CD4-positive, alpha-beta T cell (primary cell): ENCODE measurements around the gene CSTB. TPM values are rescaled to one million over a fixed set of nuclear protein-coding genes. Genes with fewer than 3 reads are reported as not detected.

Source experiments
- ATAC-seq: fragments of 200-7000 bp; cut with Tn5 transposase; one replicate; pipeline ENCODE4 v1.10.0; 2022; ENCODE audit warnings: mild to moderate bottlenecking; ENCODE audit not compliant: poor library complexity
- CTCF ChIA-PET: fragments of 350-600 bp; sonication (Branson Sonifier 250); formaldehyde crosslinking; loops from one replicate; lab custom pipeline; 2021; ENCODE audit warnings: antibody characterized with exemption, inconsistent platforms; lab: Charles Lee
- POLR2A ChIA-PET: fragments of 350-600 bp; sonication (Branson Sonifier 250); formaldehyde crosslinking; loops from one replicate; lab custom pipeline; 2021; ENCODE audit warnings: antibody characterized with exemption, inconsistent platforms; lab: Charles Lee
- DNase-seq, 14 experiments: peaks; one replicate each; pipeline ENCODE4 v3.0.0-alpha.2; 2013 to 2020; ENCODE audit warnings: mixed read lengths in 2 of 14
- H3K27ac ChIP-seq, 2 donors: one replicate each; pipeline versions ENCODE4 v1.5.1 to v1.7.0; 2013; ENCODE audit warnings: low read length in 2 of 2, low read depth in 1 of 2, mild to moderate bottlenecking in 1 of 2
- H3K27me3 ChIP-seq, 2 experiments: 1 replicate in 1 of 2; 2 replicates in 1 of 2; pipeline versions ENCODE4 v1.6.1 to v1.7.0; 2013; ENCODE audit warnings: low read length in 2 of 2, control low read depth in 1 of 2, mild to moderate bottlenecking in 1 of 2, moderate library complexity in 1 of 2; ENCODE audit not compliant: insufficient read depth in 2 of 2, control insufficient read depth in 1 of 2
- H3K36me3 ChIP-seq: one replicate; pipeline ENCODE4 v1.6.1; 2013; ENCODE audit warnings: low read length, control low read depth; ENCODE audit not compliant: insufficient read depth
- H3K4me1 ChIP-seq: one replicate; pipeline ENCODE4 v1.6.1; 2013; ENCODE audit warnings: low read length, control low read depth; ENCODE audit not compliant: insufficient read depth
- H3K4me3 ChIP-seq: one replicate; pipeline ENCODE4 v1.5.1; 2013; ENCODE audit warnings: mild to moderate bottlenecking, low read length, moderate library complexity
- H3K9me3 ChIP-seq, 2 experiments: 1 replicate in 1 of 2; 2 replicates in 1 of 2; pipeline versions ENCODE4 v1.6.1 to v1.7.0; 2013; ENCODE audit warnings: low read length in 2 of 2, mild to moderate bottlenecking in 2 of 2, control low read depth in 1 of 2, moderate library complexity in 1 of 2; ENCODE audit not compliant: control insufficient read depth in 1 of 2, insufficient read depth in 1 of 2
- H3K27ac Mint-ChIP-seq: one replicate; pipeline ENCODE4 v1.8.0; 2020; ENCODE audit warnings: mixed read lengths
- H3K27me3 Mint-ChIP-seq: one replicate; pipeline ENCODE4 v1.8.0; 2021; ENCODE audit warnings: mixed read lengths
- H3K36me3 Mint-ChIP-seq: one replicate; pipeline ENCODE4 v1.8.0; 2021; ENCODE audit warnings: low read depth, mixed read lengths
- H3K4me1 Mint-ChIP-seq: one replicate; pipeline ENCODE4 v1.8.0; 2021; ENCODE audit warnings: low read depth, mixed read lengths
- H3K4me3 Mint-ChIP-seq: one replicate; pipeline ENCODE4 v1.8.0; 2020; ENCODE audit warnings: mild to moderate bottlenecking, mixed read lengths
- H3K9me3 Mint-ChIP-seq: one replicate; pipeline ENCODE4 v1.8.0; 2020; ENCODE audit warnings: mixed read lengths
- CTCF ChIP-seq: fragments of 200-600 bp; IDR thresholded peaks from one replicate; pipeline ENCODE4 v1.8.0; 2022; ENCODE audit warnings: antibody characterized with exemption, mild to moderate bottlenecking
- intact Hi-C, 2 experiments: fragments of 100-400 bp; cut with DNase I in 1 of 2; cut with micrococcal nuclease in 1 of 2; formaldehyde crosslinking; loops; one replicate each; pipeline versions ENCODE4 v1.15.1 to v1.9.0; 2023 to 2025; cut with DNase I, micrococcal nuclease
- total RNA-seq, 174 experiments: library from RNA in 2 of 174; stranded (reverse) in 2 of 174; gene quantifications; one replicate each; pipeline ENCODE4 v1.2.3 and lab custom pipeline; 2021 to 2026

Gene CSTB
- total RNA-seq, 2 experiments from 2014 or later: 13.4 to 14.5 TPM

GRCh38 chr21:43758111-43758641 lies 17.9 kb downstream of the CSTB start:
- Mint-ChIP-seq H3K27me3 (no peaks in the 10 kb centered on the region), H3K36me3 (peaks cover 28% of the 10 kb centered on the region), H3K4me3 (no peak overlapping the region), H3K27ac (no peak overlapping the region), H3K9me3 (no peaks in the 10 kb centered on the region), H3K4me1 (no peaks in the 10 kb centered on the region)
- ChIA-PET POLR2A (no interaction called here), CTCF (no interaction called here)
- DNase-seq: no peak
- peaks cover 45% of the 10 kb centered on the region for H3K36me3 ChIP-seq
- H3K27ac ChIP-seq: no peak overlapping the region
- ATAC-seq: no peak
- H3K9me3 ChIP-seq: peaks cover 0 to 12% of the 10 kb centered on the region in 2 experiments
- H3K4me1 ChIP-seq: no peaks in the 10 kb centered on the region
- TF ChIP-seq CTCF: no peak
- intact Hi-C loops: no loop called here
- no peak overlapping the region for H3K4me3 ChIP-seq
- H3K27me3 ChIP-seq: no peaks in the 10 kb centered on the region

GRCh38 chr21:43757601-43758000 lies 18.5 kb downstream of the CSTB start:
- H3K36me3 Mint-ChIP-seq: peaks cover 31% of the 10 kb centered on the region
- H3K27ac ChIP-seq: no peak overlapping the region

GRCh38 chr21:43755820-43756594 lies 20.1 kb downstream of the CSTB start:
- Histone ChIP-seq H3K27me3 (no peaks in the 10 kb centered on the region), H3K27ac (no peak overlapping the region), H3K36me3 (peaks cover 54% of the 10 kb centered on the region), H3K4me1 (no peaks in the 10 kb centered on the region), H3K9me3 (no peaks in the 10 kb centered on the region), H3K4me3 (no peak overlapping the region)
- ChIA-PET POLR2A (no interaction called here), CTCF (no interaction called here)
- Mint-ChIP-seq H3K36me3 (peaks cover 31% of the 10 kb centered on the region), H3K4me1 (no peaks in the 10 kb centered on the region), H3K27me3 (no peaks in the 10 kb centered on the region), H3K9me3 (no peaks in the 10 kb centered on the region), H3K4me3 (no peak overlapping the region), H3K27ac (no peak overlapping the region)
- no peak for TF ChIP-seq CTCF
- intact Hi-C loops: no loop called here
- ATAC-seq (no peak), DNase-seq (no peak)

More at GRCh38 chr21:43757601-43758000, 18.5 kb downstream of the CSTB start:
- no peaks in the 10 kb centered on the region for H3K27me3 Mint-ChIP-seq
- Histone ChIP-seq H3K27me3 (no peaks in the 10 kb centered on the region), H3K4me1 (no peaks in the 10 kb centered on the region), H3K36me3 (peaks cover 51% of the 10 kb centered on the region), H3K9me3 (peaks cover 0 to 8% of the 10 kb centered on the region in 2 experiments), H3K4me3 (no peak overlapping the region)
- H3K4me1 Mint-ChIP-seq: no peaks in the 10 kb centered on the region
- no peaks in the 10 kb centered on the region for H3K9me3 Mint-ChIP-seq
- intact Hi-C loops: no loop called here
- ChIA-PET CTCF (no interaction called here), POLR2A (no interaction called here)
- H3K4me3 Mint-ChIP-seq: no peak overlapping the region
- TF ChIP-seq CTCF: no peak
- no peak for ATAC-seq
- no peak overlapping the region for H3K27ac Mint-ChIP-seq
- no peak for DNase-seq
